Measurements from ENCODE around the gene FBXW7. TPM values are rescaled to one million over a fixed set of nuclear protein-coding genes. Genes with fewer than 3 reads are reported as not detected.
A peak's percentile ranks its signal among the peaks of the same experiment; 100 is the strongest.

Gene FBXW7
- total RNA-seq, 2 donors from 2014 or later, result 34.5 to 40.5 TPM

DNA sequence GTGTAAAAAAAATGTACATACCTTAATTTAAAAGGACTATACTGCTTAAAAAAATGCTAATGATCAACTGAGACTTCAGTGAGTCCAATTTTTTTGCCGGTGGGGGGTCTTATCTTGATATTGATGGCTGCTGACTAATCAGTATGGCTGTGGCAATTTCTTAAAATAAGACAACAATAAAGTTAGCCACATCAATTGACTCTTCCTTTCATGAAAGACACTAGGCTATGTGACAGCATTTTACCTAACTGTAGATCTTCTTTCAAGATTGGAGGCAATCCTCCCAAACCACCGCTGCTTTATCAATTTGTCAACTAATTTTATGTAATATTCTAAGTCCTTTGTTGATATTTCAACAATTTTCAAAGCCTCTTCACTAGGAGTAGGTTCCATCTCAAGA lies 116.1 kb downstream of the FBXW7 start:
- TF ChIP-seq POLR2A (IDR thresholded peaks at IDR 0.05), result no peak
- TF ChIP-seq, protein P1, sequence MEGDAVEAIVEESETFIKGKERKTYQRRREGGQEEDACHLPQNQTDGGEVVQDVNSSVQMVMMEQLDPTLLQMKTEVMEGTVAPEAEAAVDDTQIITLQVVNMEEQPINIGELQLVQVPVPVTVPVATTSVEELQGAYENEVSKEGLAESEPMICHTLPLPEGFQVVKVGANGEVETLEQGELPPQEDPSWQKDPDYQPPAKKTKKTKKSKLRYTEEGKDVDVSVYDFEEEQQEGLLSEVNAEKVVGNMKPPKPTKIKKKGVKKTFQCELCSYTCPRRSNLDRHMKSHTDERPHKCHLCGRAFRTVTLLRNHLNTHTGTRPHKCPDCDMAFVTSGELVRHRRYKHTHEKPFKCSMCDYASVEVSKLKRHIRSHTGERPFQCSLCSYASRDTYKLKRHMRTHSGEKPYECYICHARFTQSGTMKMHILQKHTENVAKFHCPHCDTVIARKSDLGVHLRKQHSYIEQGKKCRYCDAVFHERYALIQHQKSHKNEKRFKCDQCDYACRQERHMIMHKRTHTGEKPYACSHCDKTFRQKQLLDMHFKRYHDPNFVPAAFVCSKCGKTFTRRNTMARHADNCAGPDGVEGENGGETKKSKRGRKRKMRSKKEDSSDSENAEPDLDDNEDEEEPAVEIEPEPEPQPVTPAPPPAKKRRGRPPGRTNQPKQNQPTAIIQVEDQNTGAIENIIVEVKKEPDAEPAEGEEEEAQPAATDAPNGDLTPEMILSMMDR (IDR thresholded peaks at IDR 0.05), result no peak
- Histone ChIP-seq H3K27ac (no peak overlapping the region), H3K36me3 (replicated peaks in 1 of 2; ENCODE audit: insufficient read depth in 1 of 2, low read depth in 2 of 2) (no peaks in the 10 kb centered on the region), H3K27me3 (no peaks in the 10 kb centered on the region), H3K4me3 (no peak overlapping the region), H3K4me1 (no peaks in the 10 kb centered on the region), H3K9me3 (no peaks in the 10 kb centered on the region)
- 75 to 80% methylated on average over 2 of the region's 2 CpGs for WGBS, 2 donors
- DNase-seq (no peak), ATAC-seq (no peak)
- intact Hi-C loops (cut with DNase I), result no loop called here

DNA sequence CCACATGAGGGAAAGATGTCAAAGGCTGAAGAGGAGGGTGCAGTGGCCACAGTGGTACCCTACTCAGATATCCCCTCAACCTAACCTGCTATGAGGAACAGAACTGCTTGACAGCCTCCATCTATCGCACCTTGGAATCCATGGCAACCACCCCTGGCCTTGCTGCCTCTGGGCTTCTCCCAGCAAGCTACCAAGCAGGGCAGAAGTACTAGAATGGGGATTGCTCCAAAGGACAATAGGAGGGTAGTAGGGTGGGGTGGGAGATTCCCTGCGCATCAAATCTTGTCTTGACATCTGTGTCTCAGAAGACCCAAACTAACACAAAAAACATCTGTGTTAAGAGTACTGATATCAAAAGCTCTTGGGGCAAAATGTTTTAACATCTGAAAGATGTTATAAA lies 118.2 kb downstream of the FBXW7 start:
- 89 to 100% methylated on average over 2 of the region's 2 CpGs for WGBS, 2 donors
- intact Hi-C loops (cut with DNase I), result no loop called here
- no peak for TF ChIP-seq POLR2A (IDR thresholded peaks at IDR 0.05)
- TF ChIP-seq, protein P1 (IDR thresholded peaks at IDR 0.05), result no peak
- Histone ChIP-seq H3K9me3 (no peaks in the 10 kb centered on the region), H3K4me1 (no peaks in the 10 kb centered on the region), H3K27me3 (no peaks in the 10 kb centered on the region), H3K4me3 (no peak overlapping the region), H3K27ac (no peak overlapping the region), H3K36me3 (replicated peaks in 1 of 2; ENCODE audit: insufficient read depth in 1 of 2, low read depth in 2 of 2) (no peaks in the 10 kb centered on the region)
- DNase-seq, result no peak
- no peak for ATAC-seq

DNA sequence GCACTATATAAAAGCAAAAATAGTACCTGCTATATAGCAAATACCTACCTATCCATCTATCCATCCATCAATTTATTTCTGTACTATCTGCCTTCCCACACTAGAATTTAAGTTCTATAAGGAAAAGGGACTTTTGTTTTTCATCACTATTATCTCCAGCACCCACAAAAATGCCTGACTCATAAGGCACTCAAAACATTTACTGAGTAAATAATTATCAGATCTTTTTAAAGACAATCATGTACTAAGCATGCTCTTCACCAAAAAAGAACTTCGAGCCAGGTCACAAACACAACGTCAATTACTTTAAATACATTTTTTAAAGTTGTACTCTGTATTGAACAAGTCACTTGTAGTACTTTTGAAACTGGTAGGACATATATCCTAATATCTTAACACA lies 119.9 kb downstream of the FBXW7 start:
- Histone ChIP-seq H3K27me3 (no peaks in the 10 kb centered on the region), H3K4me3 (no peak overlapping the region), H3K27ac (no peak overlapping the region), H3K9me3 (no peaks in the 10 kb centered on the region), H3K36me3 (replicated peaks in 1 of 2; ENCODE audit: insufficient read depth in 1 of 2, low read depth in 2 of 2) (no peaks in the 10 kb centered on the region), H3K4me1 (no peaks in the 10 kb centered on the region)
- DNase-seq, result no peak
- TF ChIP-seq POLR2A (IDR thresholded peaks at IDR 0.05), result no peak
- TF ChIP-seq, protein P1 (IDR thresholded peaks at IDR 0.05), result no peak
- intact Hi-C loops (cut with DNase I), result no loop called here
- WGBS, 2 donors, result 58 to 64% methylated on average over 2 of the region's 2 CpGs
- no peak for ATAC-seq

DNA sequence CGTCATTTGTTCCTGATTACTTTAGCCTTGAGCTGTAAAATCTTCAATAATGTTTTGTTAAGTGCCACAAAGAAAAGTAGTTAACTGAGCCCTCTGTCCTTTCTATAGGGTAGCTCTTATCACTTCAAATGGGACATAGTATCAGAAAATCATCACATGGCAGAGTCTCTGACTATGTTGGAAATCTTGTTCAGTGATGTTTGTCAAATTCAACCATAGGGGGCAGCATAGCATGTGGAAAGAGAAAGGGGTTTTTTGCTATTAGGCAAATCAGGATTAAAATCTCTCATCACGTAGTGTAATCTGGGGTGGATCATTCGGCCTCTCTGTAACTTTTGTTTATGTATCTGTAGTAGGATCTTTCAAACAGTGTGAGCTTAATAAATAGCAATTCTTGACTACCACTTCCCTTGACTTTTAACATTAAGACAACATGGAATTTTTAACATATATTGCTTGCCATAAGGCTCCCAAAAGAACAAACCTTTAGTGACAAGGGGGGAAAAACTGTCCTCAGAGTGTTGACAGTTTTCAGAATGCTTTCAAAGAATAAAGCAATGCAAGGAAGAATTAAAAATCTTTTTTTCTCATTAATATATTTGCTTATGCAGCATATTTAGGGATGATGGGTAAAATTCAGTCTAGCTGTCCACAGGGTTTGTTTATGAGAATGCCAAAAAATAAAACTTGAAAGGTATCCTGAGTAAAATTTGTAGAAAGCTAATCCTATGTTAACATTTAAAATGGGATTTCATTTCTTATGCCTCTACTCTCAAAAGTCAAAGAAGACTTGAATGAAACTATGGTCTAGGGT lies 127.2 kb downstream of the FBXW7 start:
- 71 to 77% methylated on average over 3 of the region's 3 CpGs for WGBS, 2 donors
- ATAC-seq, result no peak

More for the DNA sequence above, 127.2 kb downstream of the FBXW7 start:
- DNase-seq, result no peak
- no peaks in the 10 kb centered on the region for H3K9me3 ChIP-seq
- no peak overlapping the region for H3K4me3 ChIP-seq
- intact Hi-C loops (cut with DNase I), result no loop called here
- no peak overlapping the region for H3K27ac ChIP-seq
- H3K4me1 ChIP-seq, result no peaks in the 10 kb centered on the region
- TF ChIP-seq, protein P1 (IDR thresholded peaks at IDR 0.05), result peak; percentile 6 to 52 (median 36)
- no peak for TF ChIP-seq POLR2A (IDR thresholded peaks at IDR 0.05)
- H3K36me3 ChIP-seq (replicated peaks in 1 of 2; ENCODE audit: insufficient read depth in 1 of 2, low read depth in 2 of 2), result no peaks in the 10 kb centered on the region
- no peaks in the 10 kb centered on the region for H3K27me3 ChIP-seq

All from body of pancreas (tissue), 4 donors.